IMR-90 (cell line): ENCODE data around the gene CTNND2.

Experiments
- CEBPB ChIP-seq: IDR thresholded peaks from 2 replicates; pipeline ENCODE4 v1.6.1; 2012; ENCODE audit warnings: low read depth, low read length, improper control_type of control experiment
- CHD1 ChIP-seq: IDR thresholded peaks from 2 replicates; pipeline ENCODE4 v1.6.1; 2012; ENCODE audit warnings: low read depth, low read length, improper control_type of control experiment
- FOS ChIP-seq: fragments of 150-350 bp; IDR thresholded peaks from 2 replicates; pipeline ENCODE4 v1.6.1; 2016; ENCODE audit warnings: low read depth, low read length
- MXI1 ChIP-seq: IDR thresholded peaks from 2 replicates; pipeline ENCODE4 v1.6.1; 2012; ENCODE audit warnings: low read depth, mild to moderate bottlenecking, low read length, moderate library complexity, borderline replicate concordance
- POLR2A ChIP-seq: IDR thresholded peaks from 2 replicates; pipeline ENCODE4 v1.6.1; 2012; ENCODE audit warnings: mild to moderate bottlenecking, low read depth, low read length
- RAD21 ChIP-seq: IDR thresholded peaks from 2 replicates; pipeline ENCODE4 v1.6.1; 2012; ENCODE audit warnings: low read length, improper control_type of control experiment
- SMC3 ChIP-seq: fragments of 150-350 bp; IDR thresholded peaks from 2 replicates; pipeline ENCODE4 v1.6.1; 2016; ENCODE audit warnings: low read depth, mild to moderate bottlenecking, antibody characterized with exemption, low read length, moderate library complexity
- TF ChIP-seq, protein P1 (sequence below): conservative IDR thresholded peaks from 2 replicates; pipeline ENCODE4 v1.5.1; 2012; ENCODE audit warnings: mild to moderate bottlenecking, low read depth, low read length, improper control_type of control experiment
- TF ChIP-seq, protein P2 (sequence below): fragments of 150-350 bp; IDR thresholded peaks from 2 replicates; pipeline ENCODE4 v1.6.1; 2017; ENCODE audit warnings: mild to moderate bottlenecking, antibody characterized with exemption, low read length, low read depth

GRCh38 chr5:11268891-11269290 is 635.4 kb downstream of the CTNND2 start:
- TF ChIP-seq POLR2A (no peak), FOS (no peak), CEBPB (no peak), CHD1 (no peak), MXI1 (no peak), SMC3 (no peak), RAD21 (no peak)
- TF ChIP-seq, protein P1, sequence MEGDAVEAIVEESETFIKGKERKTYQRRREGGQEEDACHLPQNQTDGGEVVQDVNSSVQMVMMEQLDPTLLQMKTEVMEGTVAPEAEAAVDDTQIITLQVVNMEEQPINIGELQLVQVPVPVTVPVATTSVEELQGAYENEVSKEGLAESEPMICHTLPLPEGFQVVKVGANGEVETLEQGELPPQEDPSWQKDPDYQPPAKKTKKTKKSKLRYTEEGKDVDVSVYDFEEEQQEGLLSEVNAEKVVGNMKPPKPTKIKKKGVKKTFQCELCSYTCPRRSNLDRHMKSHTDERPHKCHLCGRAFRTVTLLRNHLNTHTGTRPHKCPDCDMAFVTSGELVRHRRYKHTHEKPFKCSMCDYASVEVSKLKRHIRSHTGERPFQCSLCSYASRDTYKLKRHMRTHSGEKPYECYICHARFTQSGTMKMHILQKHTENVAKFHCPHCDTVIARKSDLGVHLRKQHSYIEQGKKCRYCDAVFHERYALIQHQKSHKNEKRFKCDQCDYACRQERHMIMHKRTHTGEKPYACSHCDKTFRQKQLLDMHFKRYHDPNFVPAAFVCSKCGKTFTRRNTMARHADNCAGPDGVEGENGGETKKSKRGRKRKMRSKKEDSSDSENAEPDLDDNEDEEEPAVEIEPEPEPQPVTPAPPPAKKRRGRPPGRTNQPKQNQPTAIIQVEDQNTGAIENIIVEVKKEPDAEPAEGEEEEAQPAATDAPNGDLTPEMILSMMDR = no peak
- TF ChIP-seq, protein P2, sequence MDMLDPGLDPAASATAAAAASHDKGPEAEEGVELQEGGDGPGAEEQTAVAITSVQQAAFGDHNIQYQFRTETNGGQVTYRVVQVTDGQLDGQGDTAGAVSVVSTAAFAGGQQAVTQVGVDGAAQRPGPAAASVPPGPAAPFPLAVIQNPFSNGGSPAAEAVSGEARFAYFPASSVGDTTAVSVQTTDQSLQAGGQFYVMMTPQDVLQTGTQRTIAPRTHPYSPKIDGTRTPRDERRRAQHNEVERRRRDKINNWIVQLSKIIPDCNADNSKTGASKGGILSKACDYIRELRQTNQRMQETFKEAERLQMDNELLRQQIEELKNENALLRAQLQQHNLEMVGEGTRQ = no peak
